ENCODE data around the gene MAST1. TPM values are rescaled to one million over a fixed set of nuclear protein-coding genes. Genes with fewer than 3 reads are reported as not detected.
"Not testable (repeated sequence)": the region's sequence is repeated elsewhere in the genome, so short reads cannot be mapped to it uniquely, and the experiment has no call there.

The MAST1 gene
- total RNA-seq, 1 experiment from 2014 or later = 1.9 TPM

- DNase-seq (ENCODE audit: low read depth) = not testable (repeated sequence)
These were observed 52.0 kb downstream of the MAST1 start for GRCh38 chr19:12890299-12890786.

GRCh38 chr19:12890787-12891552, 52.7 kb downstream of the MAST1 start, which contains the start of gene GCDH:
Gene GCDH, plus strand, starts transcription at chr19:12891160. Its CDS starts 145 bp downstream, at chr19:12891305.
- peak; percentile 99 for DNase-seq (ENCODE audit: low read depth)

GRCh38 chr19:12891553-12892021, 53.3 kb downstream of the MAST1 start:
- DNase-seq (ENCODE audit: low read depth) = no peak

- DNase-seq (ENCODE audit: low read depth) = no peak
These were observed 55.3 kb downstream of the MAST1 start for GRCh38 chr19:12893582-12893981.

- DNase-seq (ENCODE audit: low read depth) = no peak
These were observed 58.1 kb downstream of the MAST1 start for GRCh38 chr19:12896460-12896859.

GRCh38 chr19:12899891-12900518, 61.7 kb downstream of the MAST1 start:
- no peak for DNase-seq (ENCODE audit: low read depth)

- no peak for DNase-seq (ENCODE audit: low read depth)
These were observed 68.9 kb downstream of the MAST1 start for GRCh38 chr19:12907166-12907565.

- no peak for DNase-seq (ENCODE audit: low read depth)
These were observed 74.3 kb downstream of the MAST1 start for GRCh38 chr19:12912571-12912970.

GRCh38 chr19:12913011-12913561, 74.8 kb downstream of the MAST1 start:
- DNase-seq (ENCODE audit: low read depth) = no peak

- DNase-seq (ENCODE audit: low read depth) = peak; percentile 26
These were observed 75.8 kb downstream of the MAST1 start for GRCh38 chr19:12913851-12914690.

GRCh38 chr19:12915860-12916259, 77.5 kb downstream of the MAST1 start:
- DNase-seq (ENCODE audit: low read depth) = not testable (repeated sequence)

GRCh38 chr19:12918253-12918652, 79.9 kb downstream of the MAST1 start:
- no peak for DNase-seq (ENCODE audit: low read depth)

- no peak for DNase-seq (ENCODE audit: low read depth)
These were observed 82.7 kb downstream of the MAST1 start for GRCh38 chr19:12921047-12921446.

- no peak for DNase-seq (ENCODE audit: low read depth)
These were observed 84.6 kb downstream of the MAST1 start for GRCh38 chr19:12922959-12923358.

Small RNA genes within 50 kb of the gene (small RNA-seq; reads per million reads assigned to genes)
- not detected for gene MIR5695
- not detected for gene MIR6794

Other genes with a start within 250 kb of the MAST1 start
- 3.4 and 7.0 TPM in 2 replicates for gene ZNF490, start 227.7 kb upstream of the MAST1 start, total RNA-seq (2014; rRNA removed; shearing (Covaris generic))
- 19.9 and 20.5 TPM in 2 replicates for gene ZNF791, start 227.6 kb upstream of the MAST1 start, total RNA-seq (2014; rRNA removed; shearing (Covaris generic))
- gene MAN2B1, start 171.8 kb upstream of the MAST1 start, total RNA-seq (2014; rRNA removed; shearing (Covaris generic)) = 31.2 and 38.5 TPM in 2 replicates
- 12.5 and 18.2 TPM in 2 replicates for gene WDR83, start 171.7 kb upstream of the MAST1 start, total RNA-seq (2014; rRNA removed; shearing (Covaris generic))
- 90.0 and 103 TPM in 2 replicates for gene DHPS, start 156.6 kb upstream of the MAST1 start, total RNA-seq (2014; rRNA removed; shearing (Covaris generic))
- gene GNG14, start 150.5 kb upstream of the MAST1 start, total RNA-seq (2014; rRNA removed; shearing (Covaris generic)) = not detected in 2 replicates
- gene FBXW9, start 141.9 kb upstream of the MAST1 start, total RNA-seq (2014; rRNA removed; shearing (Covaris generic)) = 14.0 and 22.2 TPM in 2 replicates
- 11.8 and 19.1 TPM in 2 replicates for gene TNPO2, start 114.6 kb upstream of the MAST1 start, total RNA-seq (2014; rRNA removed; shearing (Covaris generic))
- gene TRIR, start 103.8 kb upstream of the MAST1 start, total RNA-seq (2014; rRNA removed; shearing (Covaris generic)) = 290 and 342 TPM in 2 replicates
- 138 and 140 TPM in 2 replicates for gene GET3, start 101.0 kb upstream of the MAST1 start, total RNA-seq (2014; rRNA removed; shearing (Covaris generic))
- gene BEST2, start 86.7 kb upstream of the MAST1 start, total RNA-seq (2014; rRNA removed; shearing (Covaris generic)) = not detected in 2 replicates
- 4.7 and 6.9 TPM in 2 replicates for gene HOOK2, start 63.0 kb upstream of the MAST1 start, total RNA-seq (2014; rRNA removed; shearing (Covaris generic))
- gene JUNB, start 47.0 kb upstream of the MAST1 start, total RNA-seq (2014; rRNA removed; shearing (Covaris generic)) = 33.9 and 38.1 TPM in 2 replicates
- gene PRDX2, start 36.7 kb upstream of the MAST1 start, total RNA-seq (2014; rRNA removed; shearing (Covaris generic)) = 88.6 and 94.3 TPM in 2 replicates
- not detected in 2 replicates for gene THSD8, start 36.4 kb upstream of the MAST1 start, total RNA-seq (2014; rRNA removed; shearing (Covaris generic))
- 52.9 and 68.6 TPM in 2 replicates for gene RNASEH2A, start 31.9 kb upstream of the MAST1 start, total RNA-seq (2014; rRNA removed; shearing (Covaris generic))
- gene RTBDN, start 3.9 kb upstream of the MAST1 start, total RNA-seq (2014; rRNA removed; shearing (Covaris generic)) = not detected in 2 replicates
- 0.70 and 0.74 TPM in 2 replicates for gene DNASE2, start 42.9 kb downstream of the MAST1 start, total RNA-seq (2014; rRNA removed; shearing (Covaris generic))
- gene KLF1, start 48.7 kb downstream of the MAST1 start, total RNA-seq (2014; rRNA removed; shearing (Covaris generic)) = not detected in 2 replicates
- 29.0 and 29.7 TPM in 2 replicates for gene GCDH, start 52.6 kb downstream of the MAST1 start, total RNA-seq (2014; rRNA removed; shearing (Covaris generic))
- gene SYCE2, start 80.8 kb downstream of the MAST1 start, total RNA-seq (2014; rRNA removed; shearing (Covaris generic)) = 0.24 TPM in 1 of 2 replicates, not detected in the other
- 192 and 239 TPM in 2 replicates for gene FARSA, start 95.2 kb downstream of the MAST1 start, total RNA-seq (2014; rRNA removed; shearing (Covaris generic))
- 1,453 and 1,684 TPM in 2 replicates for gene CALR, start 100.1 kb downstream of the MAST1 start, total RNA-seq (2014; rRNA removed; shearing (Covaris generic))
- 178 and 212 TPM in 2 replicates for gene RAD23A, start 107.3 kb downstream of the MAST1 start, total RNA-seq (2014; rRNA removed; shearing (Covaris generic))
- gene GADD45GIP1, start 118.7 kb downstream of the MAST1 start, total RNA-seq (2014; rRNA removed; shearing (Covaris generic)) = 75.2 and 77.3 TPM in 2 replicates
- gene DAND5, start 131.1 kb downstream of the MAST1 start, total RNA-seq (2014; rRNA removed; shearing (Covaris generic)) = 0.17 and 0.31 TPM in 2 replicates
- 12.4 and 21.7 TPM in 2 replicates for gene NFIX, start 157.0 kb downstream of the MAST1 start, total RNA-seq (2014; rRNA removed; shearing (Covaris generic))

All from HT1080 (cell line).